ENCODE measurements around the gene TRMT1. TPM values are rescaled to one million over a fixed set of nuclear protein-coding genes. Genes with fewer than 3 reads are reported as not detected.

Gene TRMT1
- total and polyA plus RNA-seq, 2 donors (not counting 1 experiment from before 2014, with no cell fraction given), result 91.8 to 281 TPM

DNA sequence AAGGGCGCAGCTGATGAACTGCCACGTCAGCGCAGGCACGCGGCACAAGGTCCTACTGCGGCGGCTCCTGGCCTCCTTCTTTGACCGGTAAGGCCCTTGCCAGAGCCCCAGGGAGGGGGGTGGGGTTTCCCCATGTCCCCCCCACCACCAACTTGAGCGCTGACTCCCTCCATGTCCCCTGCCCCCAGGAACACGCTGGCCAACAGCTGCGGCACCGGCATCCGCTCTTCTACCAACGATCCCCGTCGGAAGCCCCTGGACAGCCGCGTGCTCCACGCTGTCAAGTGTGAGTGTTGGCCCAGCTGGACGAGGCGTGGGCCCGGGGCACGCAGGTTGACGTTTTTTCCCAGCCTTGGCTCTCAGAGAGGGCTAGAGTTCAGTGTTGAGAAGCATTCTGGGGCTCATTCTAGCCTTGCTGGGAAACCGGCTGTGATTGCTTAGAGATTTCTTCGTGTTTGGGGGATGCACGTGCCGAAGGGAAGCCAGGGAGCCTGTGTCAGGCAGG is 20.8 kb upstream of the TRMT1 start:
- H3K4me3 Mint-ChIP-seq, result no peak overlapping the region
- no peak for ATAC-seq (ENCODE audit: low read depth)
- H3K4me1 ChIP-seq (ENCODE audit: control insufficient read depth in 2 of 2, insufficient read depth in 2 of 2, low read length in 2 of 2), result no peaks in the 10 kb centered on the region
- no peak for DNase-seq
- no peak for TF ChIP-seq EZH2 (IDR thresholded peaks at IDR 0.05; ENCODE audit: borderline replicate concordance, insufficient read depth, low read depth, low read length, poor library complexity, severe bottlenecking)
- TF ChIP-seq, protein P1, sequence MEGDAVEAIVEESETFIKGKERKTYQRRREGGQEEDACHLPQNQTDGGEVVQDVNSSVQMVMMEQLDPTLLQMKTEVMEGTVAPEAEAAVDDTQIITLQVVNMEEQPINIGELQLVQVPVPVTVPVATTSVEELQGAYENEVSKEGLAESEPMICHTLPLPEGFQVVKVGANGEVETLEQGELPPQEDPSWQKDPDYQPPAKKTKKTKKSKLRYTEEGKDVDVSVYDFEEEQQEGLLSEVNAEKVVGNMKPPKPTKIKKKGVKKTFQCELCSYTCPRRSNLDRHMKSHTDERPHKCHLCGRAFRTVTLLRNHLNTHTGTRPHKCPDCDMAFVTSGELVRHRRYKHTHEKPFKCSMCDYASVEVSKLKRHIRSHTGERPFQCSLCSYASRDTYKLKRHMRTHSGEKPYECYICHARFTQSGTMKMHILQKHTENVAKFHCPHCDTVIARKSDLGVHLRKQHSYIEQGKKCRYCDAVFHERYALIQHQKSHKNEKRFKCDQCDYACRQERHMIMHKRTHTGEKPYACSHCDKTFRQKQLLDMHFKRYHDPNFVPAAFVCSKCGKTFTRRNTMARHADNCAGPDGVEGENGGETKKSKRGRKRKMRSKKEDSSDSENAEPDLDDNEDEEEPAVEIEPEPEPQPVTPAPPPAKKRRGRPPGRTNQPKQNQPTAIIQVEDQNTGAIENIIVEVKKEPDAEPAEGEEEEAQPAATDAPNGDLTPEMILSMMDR (IDR thresholded peaks at IDR 0.05), result no peak
- no peak overlapping the region for H3K4me2 ChIP-seq (replicated peaks; ENCODE audit: low read depth, low read length, poor library complexity, severe bottlenecking)
- peaks cover 44% of the 10 kb centered on the region for H3K79me2 ChIP-seq (ENCODE audit: control insufficient read depth, insufficient read depth, low read length)
- H3K9me3 Mint-ChIP-seq (ENCODE audit: insufficient read depth), result no peaks in the 10 kb centered on the region
- no peaks in the 10 kb centered on the region for H3K9me3 ChIP-seq (ENCODE audit: control extremely low read depth in 1 of 3, control insufficient read depth in 2 of 3, insufficient read depth in 1 of 3, low read length in 2 of 3)
- CTCF ChIA-PET, result no interaction called here
- H4K20me1 ChIP-seq (ENCODE audit: control insufficient read depth, insufficient read depth, low read length, poor library complexity, severe bottlenecking), result peaks cover 6% of the 10 kb centered on the region
- no peaks in the 10 kb centered on the region for H3K27me3 ChIP-seq (replicated peaks in 1 of 4; ENCODE audit: control extremely low read depth in 1 of 4, control insufficient read depth in 3 of 4, insufficient read depth in 4 of 4, low read length in 3 of 4)
- H3K27me3 Mint-ChIP-seq, result no peaks in the 10 kb centered on the region
- no peak overlapping the region for H3K27ac ChIP-seq (ENCODE audit: low read length in 2 of 2)
- H3K4me1 Mint-ChIP-seq, result peaks cover 5% of the 10 kb centered on the region
- WGBS (ENCODE audit: insufficient coverage), result 97% methylated on average over 19 of the region's 28 CpGs
- H3K4me3 ChIP-seq (ENCODE audit: control extremely low read depth in 1 of 5, extremely low read depth in 1 of 5, insufficient read depth in 1 of 5, low read depth in 2 of 5, low read length in 4 of 5), result no peak overlapping the region
- intact Hi-C loops (cut with micrococcal nuclease), result no loop called here
- H3K27ac Mint-ChIP-seq, result no peak overlapping the region
- no peak overlapping the region for H2AFZ ChIP-seq (ENCODE audit: insufficient read depth, low read depth, low read length, poor library complexity, severe bottlenecking)
- H3K36me3 ChIP-seq (replicated peaks in 1 of 2; ENCODE audit: control extremely low read depth in 1 of 2, control insufficient read depth in 1 of 2, extremely low read depth in 1 of 2, insufficient read depth in 2 of 2, low read length in 1 of 2), result peaks cover 0 to 28% of the 10 kb centered on the region in 2 experiments
- POLR2A ChIA-PET, result interaction anchor here (0.6 kb wide), 1 partner anchor 717 kb away, joined by 4 read pairs; no protein-coding TSS in a partner anchor
- H3K9ac ChIP-seq (ENCODE audit: low read length), result no peak overlapping the region

DNA sequence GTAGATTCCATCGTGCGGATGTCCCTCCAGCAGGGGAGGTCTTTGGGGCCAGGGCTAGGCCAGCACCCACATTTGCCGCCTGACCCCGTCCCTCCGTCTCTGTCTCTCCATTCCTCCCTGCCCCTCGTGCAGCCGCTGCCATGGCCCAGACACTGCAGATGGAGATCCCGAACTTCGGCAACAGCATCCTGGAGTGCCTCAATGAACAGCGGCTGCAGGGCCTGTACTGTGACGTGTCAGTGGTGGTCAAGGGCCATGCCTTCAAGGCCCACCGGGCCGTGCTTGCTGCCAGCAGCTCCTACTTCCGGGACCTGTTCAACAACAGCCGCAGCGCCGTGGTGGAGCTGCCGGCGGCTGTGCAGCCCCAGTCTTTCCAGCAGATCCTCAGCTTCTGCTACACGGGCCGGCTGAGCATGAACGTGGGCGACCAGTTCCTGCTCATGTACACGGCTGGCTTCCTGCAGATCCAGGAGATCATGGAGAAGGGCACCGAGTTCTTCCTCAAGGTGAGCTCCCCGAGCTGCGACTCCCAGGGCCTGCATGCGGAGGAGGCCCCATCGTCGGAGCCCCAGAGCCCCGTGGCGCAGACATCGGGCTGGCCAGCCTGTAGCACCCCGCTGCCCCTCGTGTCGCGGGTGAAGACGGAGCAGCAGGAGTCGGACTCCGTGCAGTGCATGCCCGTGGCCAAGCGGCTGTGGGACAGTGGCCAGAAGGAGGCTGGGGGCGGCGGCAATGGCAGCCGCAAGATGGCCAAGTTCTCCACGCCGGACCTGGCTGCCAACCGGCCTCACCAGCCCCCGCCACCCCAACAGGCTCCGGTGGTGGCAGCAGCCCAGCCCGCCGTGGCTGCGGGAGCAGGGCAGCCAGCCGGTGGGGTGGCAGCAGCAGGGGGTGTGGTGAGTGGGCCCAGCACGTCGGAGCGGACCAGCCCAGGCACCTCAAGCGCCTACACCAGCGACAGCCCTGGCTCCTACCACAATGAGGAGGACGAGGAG is 18.8 kb upstream of the TRMT1 start:
- intact Hi-C loops (cut with micrococcal nuclease), result no loop called here
- Mint-ChIP-seq H3K27ac (no peak overlapping the region), H3K27me3 (no peaks in the 10 kb centered on the region), H3K9me3 (ENCODE audit: insufficient read depth) (no peaks in the 10 kb centered on the region), H3K4me3 (no peak overlapping the region), H3K4me1 (peaks cover 6% of the 10 kb centered on the region)
- Histone ChIP-seq H3K9ac (ENCODE audit: low read length) (no peak overlapping the region), H3K4me1 (ENCODE audit: control insufficient read depth in 2 of 2, insufficient read depth in 2 of 2, low read length in 2 of 2) (no peaks in the 10 kb centered on the region), H3K4me2 (replicated peaks; ENCODE audit: low read depth, low read length, poor library complexity, severe bottlenecking) (no peak overlapping the region), H4K20me1 (ENCODE audit: control insufficient read depth, insufficient read depth, low read length, poor library complexity, severe bottlenecking) (peaks cover 6% of the 10 kb centered on the region), H3K36me3 (replicated peaks in 1 of 2; ENCODE audit: control extremely low read depth in 1 of 2, control insufficient read depth in 1 of 2, extremely low read depth in 1 of 2, insufficient read depth in 2 of 2, low read length in 1 of 2) (peaks cover 0 to 28% of the 10 kb centered on the region in 2 experiments), H3K79me2 (ENCODE audit: control insufficient read depth, insufficient read depth, low read length) (peaks cover 57% of the 10 kb centered on the region), H3K27ac (ENCODE audit: low read length in 2 of 2) (no peak overlapping the region), H2AFZ (ENCODE audit: insufficient read depth, low read depth, low read length, poor library complexity, severe bottlenecking) (no peak overlapping the region), H3K4me3 (ENCODE audit: control extremely low read depth in 1 of 5, extremely low read depth in 1 of 5, insufficient read depth in 1 of 5, low read depth in 2 of 5, low read length in 4 of 5) (no peak overlapping the region), H3K27me3 (replicated peaks in 1 of 4; ENCODE audit: control extremely low read depth in 1 of 4, control insufficient read depth in 3 of 4, insufficient read depth in 4 of 4, low read length in 3 of 4) (no peaks in the 10 kb centered on the region), H3K9me3 (ENCODE audit: control extremely low read depth in 1 of 3, control insufficient read depth in 2 of 3, insufficient read depth in 1 of 3, low read length in 2 of 3) (no peaks in the 10 kb centered on the region)
- whole genome bisulfite sequencing (ENCODE audit: insufficient coverage), result 96% methylated on average over 60 of the region's 60 CpGs
- TF ChIP-seq, protein P1 (IDR thresholded peaks at IDR 0.05), result no peak
- no peak for TF ChIP-seq EZH2 (IDR thresholded peaks at IDR 0.05; ENCODE audit: borderline replicate concordance, insufficient read depth, low read depth, low read length, poor library complexity, severe bottlenecking)
- POLR2A ChIA-PET, result no interaction called here
- CTCF ChIA-PET, result interaction anchor here (1.0 kb wide), 1 partner anchor 128 kb away, joined by 3 read pairs; no protein-coding TSS in a partner anchor
- DNase-seq (no peak), ATAC-seq (ENCODE audit: low read depth) (no peak)

Data from B cell (primary cell).